GM21526 (cell line): ENCODE data around the gene TRIP11.

ENCODE experiments used
- ATAC-seq: cut with Tn5 transposase; IDR thresholded peaks from one replicate; pipeline ENCODE4 v1.9.1; 2021; ENCODE audit warnings: moderate library complexity; ENCODE audit not compliant: unreplicated experiment, low FRiP score

TRIP11 gene

GRCh38 chr14:91926131-91926890 lies 113.5 kb downstream of the TRIP11 start:
- no peak for ATAC-seq

DNA sequence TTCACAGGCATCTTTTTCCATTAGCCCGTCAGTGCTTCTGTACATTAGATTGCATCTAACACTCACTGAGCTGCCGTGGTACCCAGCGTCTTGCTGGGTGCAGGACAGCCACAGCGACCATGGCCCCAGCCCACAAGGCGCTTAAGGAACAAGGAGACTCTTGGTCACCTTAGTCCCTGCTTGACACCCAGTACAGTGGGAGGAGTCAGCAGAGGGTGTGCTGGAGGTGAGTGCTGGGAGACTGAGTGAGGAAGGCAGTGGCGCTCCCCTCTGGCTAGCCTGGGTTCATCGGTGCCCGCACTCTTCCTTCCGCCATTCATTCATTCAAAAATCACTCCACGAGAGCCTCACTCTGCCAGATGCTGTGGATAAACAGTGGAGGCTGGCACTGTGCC lies 114.1 kb downstream of the TRIP11 start:
- ATAC-seq, result no peak

- ATAC-seq, result no peak
These were observed 114.7 kb downstream of the TRIP11 start for GRCh38 chr14:91925001-91925726.

GRCh38 chr14:91920526-91920925 lies 119.3 kb downstream of the TRIP11 start:
- no peak for ATAC-seq

DNA sequence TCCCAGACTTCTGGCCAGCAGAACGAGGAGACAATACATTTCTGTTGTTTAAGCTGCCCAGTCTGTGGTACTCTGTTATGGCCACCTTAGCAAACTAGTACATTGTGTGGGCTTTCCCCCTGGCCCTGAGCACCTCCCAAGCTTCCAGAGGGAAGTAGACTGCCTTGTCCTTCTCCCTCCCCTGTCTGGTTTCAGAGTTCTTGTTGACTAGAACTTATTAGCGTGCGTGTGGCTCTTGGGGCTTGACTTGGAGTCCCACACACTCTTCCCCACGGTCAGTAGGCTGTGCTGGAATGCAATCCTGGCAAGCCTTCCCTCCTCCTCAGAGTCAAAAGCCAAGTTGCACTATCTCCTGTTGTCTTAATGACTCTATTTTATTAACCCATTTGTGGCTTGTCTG lies 120.0 kb downstream of the TRIP11 start:
- no peak for ATAC-seq

DNA sequence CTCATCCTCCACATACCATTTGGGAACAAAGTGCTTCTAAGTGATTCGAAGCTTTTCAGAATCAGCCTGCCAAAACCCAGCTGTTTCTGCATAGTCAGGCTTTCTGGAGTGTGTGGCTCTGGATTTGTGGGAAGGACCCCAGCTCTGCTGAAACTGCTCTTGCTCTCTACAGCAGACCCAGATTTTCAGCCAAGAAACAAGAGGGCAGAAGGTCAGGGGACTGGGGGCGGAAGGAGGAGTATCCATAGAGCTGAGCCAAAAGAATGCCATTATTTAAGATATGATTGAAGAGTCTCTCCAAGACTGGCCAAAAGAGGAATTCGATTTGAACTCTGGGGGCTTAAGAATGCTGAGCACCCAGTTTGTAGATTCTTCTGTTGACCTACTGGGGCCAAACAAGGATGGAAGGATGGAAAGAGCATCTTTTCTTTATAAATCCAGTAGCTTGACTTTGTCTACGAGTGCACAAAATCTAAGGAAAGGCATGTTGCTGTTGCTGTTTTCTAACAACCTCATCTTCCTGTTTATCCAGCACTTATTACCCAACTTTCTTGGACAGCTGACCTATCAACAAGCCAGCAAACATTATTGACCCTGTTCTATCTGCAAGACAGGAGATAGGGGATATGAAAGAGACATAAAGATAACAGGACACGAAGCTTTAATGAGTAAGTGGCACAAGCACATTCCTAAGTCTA lies 121.5 kb downstream of the TRIP11 start:
- no peak for ATAC-seq
